ENCODE measurements around the gene PANK2.

The PANK2 gene

DNA sequence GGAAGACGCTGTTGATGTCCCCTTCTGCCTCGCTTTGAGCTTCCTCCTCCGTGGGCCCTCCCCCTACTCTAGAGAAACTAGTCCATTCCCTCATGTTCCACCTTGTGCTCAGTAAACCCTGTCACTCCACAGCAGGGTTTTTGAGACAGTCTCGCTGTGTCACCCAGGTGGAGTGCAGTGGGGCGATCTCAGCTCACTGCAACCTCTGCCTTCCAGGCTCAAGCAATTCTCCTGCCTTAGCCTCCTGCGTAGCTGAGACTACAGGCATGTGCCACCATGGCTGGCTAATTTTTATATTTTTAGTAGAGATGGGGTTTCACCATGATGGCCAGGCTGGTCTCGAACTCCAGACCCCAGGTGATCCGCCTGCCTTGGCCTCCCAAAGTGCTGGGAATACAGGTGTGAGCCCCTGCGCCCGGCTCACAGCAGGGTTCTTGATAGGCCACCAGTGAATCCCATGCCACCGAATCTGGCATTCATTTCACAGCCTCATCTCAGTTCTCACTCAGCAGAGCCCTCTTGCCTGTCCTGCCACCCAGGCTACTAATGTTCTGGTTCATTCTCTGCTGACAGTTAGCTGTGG, 36.0 kb downstream of the PANK2 start:
- Mint-ChIP-seq H3K36me3 (peaks cover 99% of the 10 kb centered on the region), H3K27ac (peak overlapping the region; percentile 91), H3K4me1 (peaks cover 74% of the 10 kb centered on the region), H3K9me3 (no peaks in the 10 kb centered on the region), H3K4me3 (no peak overlapping the region)
- ATAC-seq: no peak
- no peak for DNase-seq (ENCODE audit: low spot score in 2 of 2)

DNA sequence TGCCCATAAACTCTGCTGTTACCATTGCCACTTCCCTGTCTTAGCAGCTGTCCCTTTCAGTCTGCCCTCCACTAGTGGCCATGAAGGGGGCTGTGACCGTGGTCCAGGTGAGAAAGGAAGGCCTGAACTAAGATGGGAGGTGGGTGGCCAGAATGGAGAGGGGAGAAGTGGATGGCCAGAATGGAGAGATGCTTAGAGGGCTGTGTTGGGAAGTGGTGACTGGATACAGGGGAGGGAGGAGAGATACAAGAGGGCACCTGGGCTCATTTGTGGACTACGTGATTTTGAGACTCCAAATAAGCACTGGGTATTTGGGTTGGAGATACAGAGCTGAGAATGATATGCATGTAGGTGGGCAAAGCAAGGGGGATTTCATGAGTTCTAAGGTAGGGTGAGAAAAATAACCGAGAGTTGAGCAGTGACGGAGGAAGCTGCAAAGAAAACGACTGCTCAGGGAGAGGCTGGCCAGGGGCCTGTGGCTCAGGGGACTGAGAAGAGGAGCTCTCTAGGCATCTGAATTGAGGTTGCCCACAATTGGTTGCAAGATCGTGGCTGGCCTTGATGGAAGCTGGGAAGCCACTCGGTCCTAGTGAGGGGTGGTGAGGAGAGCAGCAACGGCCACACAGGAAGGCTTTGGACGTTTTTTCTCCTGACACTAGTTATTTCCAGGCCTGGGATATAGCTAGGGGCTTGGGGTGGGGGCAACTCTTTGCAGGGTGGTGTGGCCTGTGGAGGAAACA, 36.9 kb downstream of the PANK2 start:
- ATAC-seq (no peak), DNase-seq (ENCODE audit: low spot score in 2 of 2) (no peak)
- peaks cover 76% of the 10 kb centered on the region for H3K4me1 Mint-ChIP-seq

DNA sequence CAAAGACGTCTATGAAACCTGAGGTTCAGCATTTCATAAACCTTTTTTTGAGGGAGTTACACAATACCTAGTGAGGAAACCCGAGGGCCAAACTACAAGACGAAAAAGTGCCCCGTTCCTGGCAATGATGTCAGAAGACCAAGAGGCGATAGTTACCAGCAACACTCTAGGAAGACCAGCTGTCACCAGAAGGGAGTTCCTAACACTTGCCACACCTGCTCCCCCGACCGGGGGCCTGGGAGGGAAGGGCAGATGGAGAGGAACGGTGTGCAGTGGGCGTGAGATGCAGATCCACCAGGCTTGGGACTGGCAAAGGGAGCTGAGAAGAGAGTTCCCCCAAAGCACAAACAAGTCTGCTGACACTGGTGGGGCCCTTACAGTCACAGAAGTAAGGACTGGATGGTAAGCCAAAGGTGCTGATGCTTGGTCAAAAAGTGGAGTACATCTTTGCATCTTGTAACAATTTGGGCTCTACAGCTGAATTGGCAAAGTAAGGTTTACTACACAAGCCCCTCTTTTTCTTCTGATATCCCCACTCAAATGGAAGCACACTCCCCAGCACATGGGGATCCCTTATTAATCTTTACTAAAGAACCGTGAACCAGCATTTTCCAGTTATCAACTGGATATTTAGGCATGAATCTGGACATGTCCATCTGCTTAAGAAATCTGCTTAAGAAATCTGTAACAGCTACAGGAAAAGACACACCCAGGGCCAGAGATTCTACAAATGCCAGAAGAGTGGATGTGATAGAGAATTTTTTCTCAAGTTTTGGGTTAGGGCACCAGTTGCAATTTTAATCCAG, 38.5 kb downstream of the PANK2 start:
- Mint-ChIP-seq H3K4me1 (peaks cover 72% of the 10 kb centered on the region), H3K27ac (peak overlapping the region; percentile 91), H3K9me3 (no peaks in the 10 kb centered on the region), H3K36me3 (peaks cover 89% of the 10 kb centered on the region), H3K4me3 (no peak overlapping the region)
- no peak for DNase-seq (ENCODE audit: low spot score in 2 of 2)
- ATAC-seq: no peak

More for the DNA sequence above, 36.9 kb downstream of the PANK2 start:
- H3K9me3 Mint-ChIP-seq: no peaks in the 10 kb centered on the region
- no peak overlapping the region for H3K4me3 Mint-ChIP-seq
- peaks cover 99% of the 10 kb centered on the region for H3K36me3 Mint-ChIP-seq
- H3K27ac Mint-ChIP-seq: peak overlapping the region; percentile 91

DNA sequence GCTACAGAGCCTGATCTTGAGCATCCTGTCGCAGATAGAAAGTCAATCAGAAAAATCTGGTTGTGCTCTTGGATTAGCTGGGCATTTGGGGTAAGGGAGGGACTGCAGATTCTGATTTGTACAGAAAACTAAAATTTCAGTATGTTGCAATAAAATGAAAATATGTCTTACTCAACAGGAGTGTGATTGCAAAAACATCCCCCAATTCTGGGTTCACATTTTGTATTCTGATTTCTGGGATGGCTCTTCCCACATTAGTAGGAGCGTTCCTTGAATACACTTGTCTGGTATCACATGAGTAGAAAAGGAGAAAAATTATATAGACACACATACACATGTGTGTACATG, 40.5 kb downstream of the PANK2 start:
- DNase-seq (ENCODE audit: low spot score in 2 of 2): no peak
- peaks cover 81% of the 10 kb centered on the region for H3K36me3 Mint-ChIP-seq
- no peak overlapping the region for H3K4me3 Mint-ChIP-seq
- H3K9me3 Mint-ChIP-seq: no peaks in the 10 kb centered on the region
- peaks cover 64% of the 10 kb centered on the region for H3K4me1 Mint-ChIP-seq
- no peak for ATAC-seq
- H3K27ac Mint-ChIP-seq: peak overlapping the region; percentile 87

DNA sequence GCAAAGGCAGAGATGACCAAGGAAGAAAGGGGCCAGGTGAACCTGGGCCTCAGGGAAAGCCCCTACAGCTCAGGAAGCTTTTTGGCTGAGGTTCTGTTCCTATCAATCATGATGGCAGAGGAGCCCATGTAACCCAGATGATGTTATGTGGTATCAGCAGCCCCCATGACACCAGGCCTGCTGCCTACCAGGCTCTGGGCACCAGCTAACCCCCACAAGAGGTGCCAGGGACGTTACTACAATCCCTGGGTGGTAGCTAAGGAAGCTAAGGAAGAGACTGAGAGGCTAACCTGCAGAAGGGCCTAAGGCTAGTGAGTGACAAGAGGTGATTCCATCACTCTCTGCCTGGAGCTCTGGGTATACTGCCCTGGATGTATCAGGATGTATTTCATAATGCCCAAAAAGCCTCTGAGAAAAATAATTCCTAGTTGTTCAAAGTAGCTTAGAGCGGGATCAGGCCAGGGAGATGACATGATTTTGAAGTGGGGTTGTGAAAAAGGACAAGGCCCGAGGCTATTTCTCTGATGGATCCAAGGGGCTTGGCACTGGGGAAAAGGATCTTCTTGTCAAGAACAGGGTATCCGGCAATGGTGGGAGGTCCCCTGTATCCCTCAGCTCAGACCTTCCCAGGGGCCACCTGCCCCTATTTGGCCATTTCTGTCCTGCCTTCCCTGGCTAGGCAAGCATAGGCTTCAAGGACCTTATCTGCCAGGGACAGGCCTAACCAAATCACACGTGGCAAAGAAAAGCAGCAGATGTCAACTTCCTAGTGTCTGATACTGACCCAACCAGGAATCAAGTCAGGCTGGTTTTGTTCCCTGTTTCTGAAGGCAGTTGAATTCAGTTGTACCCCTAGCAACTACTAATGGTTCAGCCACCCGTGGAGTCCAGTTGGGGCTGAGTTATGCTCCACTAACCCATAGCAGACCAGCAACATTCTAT, 41.3 kb downstream of the PANK2 start:
- ATAC-seq (peak; percentile 29), DNase-seq (ENCODE audit: low spot score in 2 of 2) (no peak)
- peaks cover 76% of the 10 kb centered on the region for H3K36me3 Mint-ChIP-seq
- peak overlapping the region; percentile 87 for H3K27ac Mint-ChIP-seq
- no peaks in the 10 kb centered on the region for H3K9me3 Mint-ChIP-seq
- H3K4me1 Mint-ChIP-seq: peaks cover 56% of the 10 kb centered on the region
- H3K4me3 Mint-ChIP-seq: no peak overlapping the region

DNA sequence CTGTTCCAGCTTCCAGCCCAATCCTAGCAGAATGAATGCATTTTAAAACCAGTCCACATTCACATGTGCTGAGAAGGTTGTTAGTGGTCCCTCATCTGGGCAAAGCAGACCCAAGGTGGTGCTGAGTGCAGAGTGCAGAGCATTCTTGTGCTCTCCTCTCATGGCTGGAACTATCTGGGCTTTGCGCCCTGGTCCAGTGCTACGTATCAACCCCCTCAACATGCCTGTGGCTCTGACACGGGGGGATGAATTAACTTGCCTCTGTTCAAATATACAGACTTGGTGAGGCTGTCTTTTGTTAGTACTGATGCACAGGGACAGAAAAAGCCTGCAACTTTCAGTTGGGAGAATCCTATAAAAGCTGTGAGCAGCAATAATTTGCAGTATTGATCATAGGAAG, 42.5 kb downstream of the PANK2 start:
- H3K4me3 Mint-ChIP-seq: no peak overlapping the region
- H3K27ac Mint-ChIP-seq: peak overlapping the region; percentile 87
- H3K36me3 Mint-ChIP-seq: peaks cover 65% of the 10 kb centered on the region
- DNase-seq (ENCODE audit: low spot score in 2 of 2) (no peak), ATAC-seq (no peak)
- H3K9me3 Mint-ChIP-seq: no peaks in the 10 kb centered on the region
- peaks cover 48% of the 10 kb centered on the region for H3K4me1 Mint-ChIP-seq

DNA sequence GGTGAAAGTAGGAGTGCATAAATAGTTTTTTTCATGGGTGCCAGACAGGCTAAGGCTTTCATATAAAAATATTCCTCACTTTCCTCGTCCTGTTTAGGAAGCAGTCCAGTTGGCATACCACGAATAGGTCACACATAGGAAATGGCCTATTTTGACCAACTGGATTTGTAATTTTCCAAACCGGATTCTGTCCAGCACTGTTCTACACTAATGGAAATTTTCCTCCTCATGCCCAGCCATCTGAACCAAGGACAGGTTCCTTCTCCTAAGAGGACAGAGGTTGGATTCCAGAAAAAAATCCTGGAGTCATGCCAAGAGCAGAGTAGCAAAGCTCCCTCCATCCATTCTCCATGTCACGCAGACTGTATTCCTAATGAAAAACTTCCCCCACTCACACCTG, 43.1 kb downstream of the PANK2 start:
- no peaks in the 10 kb centered on the region for H3K9me3 Mint-ChIP-seq
- H3K36me3 Mint-ChIP-seq: peaks cover 58% of the 10 kb centered on the region
- ATAC-seq (no peak), DNase-seq (ENCODE audit: low spot score in 2 of 2) (no peak)
- H3K4me3 Mint-ChIP-seq: peak overlapping the region; percentile 13
- H3K27ac Mint-ChIP-seq: peak overlapping the region; percentile 87
- H3K4me1 Mint-ChIP-seq: peaks cover 41% of the 10 kb centered on the region

DNA sequence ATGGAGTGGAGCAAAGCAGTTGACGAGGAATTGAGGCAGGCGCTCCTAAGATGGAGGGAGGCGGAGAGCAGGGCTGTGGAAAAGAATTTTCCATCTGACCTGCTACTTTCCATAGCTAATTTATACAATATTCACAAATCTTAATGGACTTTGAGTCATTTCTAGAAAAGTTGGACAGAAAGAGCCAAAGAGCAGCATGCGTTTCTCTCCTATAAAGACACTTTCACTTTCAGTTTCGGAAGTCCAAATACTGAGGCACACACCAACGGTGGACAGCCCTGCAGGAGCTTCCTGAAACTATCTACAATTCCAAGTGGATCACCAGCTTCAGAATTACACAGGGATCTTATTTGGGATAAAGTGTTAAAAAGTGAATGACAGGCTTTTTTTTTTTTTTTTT, 43.5 kb downstream of the PANK2 start:
- Mint-ChIP-seq H3K36me3 (peaks cover 54% of the 10 kb centered on the region), H3K27ac (peak overlapping the region; percentile 87), H3K9me3 (no peaks in the 10 kb centered on the region), H3K4me1 (peaks cover 37% of the 10 kb centered on the region), H3K4me3 (peak overlapping the region; percentile 13)
- no peak for DNase-seq (ENCODE audit: low spot score in 2 of 2)
- ATAC-seq: no peak

DNA sequence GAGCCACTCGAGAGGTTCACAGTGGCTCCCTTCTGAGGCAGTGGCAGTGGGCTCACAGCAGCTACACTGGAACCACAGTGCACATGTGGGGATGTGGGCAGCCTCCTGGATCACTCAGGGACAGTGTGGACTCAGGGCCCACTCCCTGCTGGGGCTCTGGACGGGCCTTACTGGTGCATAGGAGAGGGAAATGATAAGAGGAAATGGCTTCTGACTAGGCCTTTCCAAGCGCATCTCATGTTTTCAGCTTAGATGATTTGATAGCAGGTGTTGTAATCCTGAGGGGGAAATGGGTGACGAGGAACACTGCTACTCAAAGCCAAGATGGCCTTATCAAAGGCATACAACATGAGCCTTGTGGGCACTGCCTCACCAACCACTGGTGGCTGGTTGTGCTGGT, 44.0 kb downstream of the PANK2 start:
- peaks cover 32% of the 10 kb centered on the region for H3K4me1 Mint-ChIP-seq
- ATAC-seq (no peak), DNase-seq (ENCODE audit: low spot score in 2 of 2) (no peak)
- no peak overlapping the region for H3K4me3 Mint-ChIP-seq
- peak overlapping the region; percentile 87 for H3K27ac Mint-ChIP-seq
- H3K36me3 Mint-ChIP-seq: peaks cover 49% of the 10 kb centered on the region
- no peaks in the 10 kb centered on the region for H3K9me3 Mint-ChIP-seq

DNA sequence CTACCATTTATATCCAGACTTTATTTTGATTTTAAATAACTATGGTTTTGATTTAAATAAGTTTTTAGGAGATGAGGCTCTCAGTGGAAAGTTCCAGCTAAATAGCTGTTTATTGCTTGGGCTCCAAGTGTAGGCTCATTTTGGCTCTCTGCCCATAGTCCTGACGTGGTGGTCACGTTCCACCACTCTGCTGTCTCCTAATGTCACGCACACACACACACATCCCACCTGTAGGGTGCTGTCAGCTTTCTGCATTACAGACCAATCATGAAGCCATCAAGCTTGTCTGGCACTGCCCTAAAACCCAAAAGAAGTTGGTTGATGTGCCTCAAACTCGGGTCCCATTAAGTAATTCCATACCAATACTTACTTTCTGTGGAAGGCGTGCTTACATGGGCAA, 45.4 kb downstream of the PANK2 start:
- Mint-ChIP-seq H3K36me3 (peaks cover 44% of the 10 kb centered on the region), H3K4me1 (peaks cover 25% of the 10 kb centered on the region), H3K4me3 (no peak overlapping the region), H3K27ac (peak overlapping the region; percentile 24), H3K9me3 (no peaks in the 10 kb centered on the region)
- ATAC-seq: no peak
- DNase-seq (ENCODE audit: low spot score in 2 of 2): no peak

DNA sequence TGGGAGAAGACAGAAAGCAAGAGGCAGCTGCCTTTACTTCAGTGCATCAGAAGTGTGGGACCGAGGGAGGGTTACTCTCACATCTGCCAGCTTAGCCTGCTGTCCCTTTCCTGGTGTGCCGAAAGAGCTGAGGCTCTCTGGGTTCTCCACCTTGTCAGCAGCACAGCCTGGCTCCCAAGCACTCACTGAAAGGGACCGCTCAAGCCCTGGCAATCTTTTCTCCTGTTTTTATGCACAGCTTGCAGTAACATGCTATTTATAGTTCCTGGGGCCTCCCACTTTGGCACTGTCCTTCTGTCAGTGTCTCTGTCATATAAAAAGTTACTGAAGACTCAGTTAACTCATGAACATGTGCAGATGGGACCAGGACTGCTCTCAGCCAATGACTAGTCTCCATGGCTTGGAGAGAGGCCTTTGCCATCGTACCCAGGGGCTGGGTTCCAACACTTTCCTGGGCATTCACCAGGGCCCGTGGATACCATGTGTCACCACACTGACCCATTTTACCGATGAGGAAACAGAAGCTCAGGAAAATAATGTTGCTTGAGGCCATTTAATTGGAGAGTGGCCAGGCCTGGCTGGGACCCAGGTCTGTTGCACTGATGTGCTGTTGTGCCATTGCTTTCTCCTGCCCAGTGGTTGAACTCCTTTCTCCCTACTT, 46.2 kb downstream of the PANK2 start:
- no peak overlapping the region for H3K4me3 Mint-ChIP-seq
- ATAC-seq: no peak
- H3K4me1 Mint-ChIP-seq: peaks cover 17% of the 10 kb centered on the region
- no peak overlapping the region for H3K27ac Mint-ChIP-seq
- no peaks in the 10 kb centered on the region for H3K9me3 Mint-ChIP-seq
- no peak for DNase-seq (ENCODE audit: low spot score in 2 of 2)
- H3K36me3 Mint-ChIP-seq: peaks cover 44% of the 10 kb centered on the region

DNA sequence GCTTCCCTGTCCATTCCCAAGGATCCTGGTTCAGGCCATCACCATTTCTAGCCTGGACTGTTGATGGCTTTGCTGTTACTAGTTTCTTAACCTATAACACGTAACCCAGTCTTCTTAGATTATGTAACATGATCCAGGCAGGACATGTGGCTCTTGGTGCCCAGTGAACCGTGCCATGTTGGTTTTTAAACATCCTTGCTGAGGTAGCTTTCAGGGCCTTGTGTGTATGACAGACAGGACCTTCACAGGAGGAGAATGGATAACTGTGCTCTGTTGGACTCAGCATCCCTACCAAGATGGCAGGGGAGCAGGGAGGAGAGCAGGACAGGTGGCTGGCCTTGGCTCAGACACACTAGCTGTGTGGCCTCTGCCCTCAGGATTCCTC, 46.8 kb downstream of the PANK2 start:
- DNase-seq (ENCODE audit: low spot score in 2 of 2) (no peak), ATAC-seq (no peak)
- H3K9me3 Mint-ChIP-seq: no peaks in the 10 kb centered on the region
- no peak overlapping the region for H3K4me3 Mint-ChIP-seq
- peaks cover 44% of the 10 kb centered on the region for H3K36me3 Mint-ChIP-seq
- no peak overlapping the region for H3K27ac Mint-ChIP-seq
- peaks cover 17% of the 10 kb centered on the region for H3K4me1 Mint-ChIP-seq

DNA sequence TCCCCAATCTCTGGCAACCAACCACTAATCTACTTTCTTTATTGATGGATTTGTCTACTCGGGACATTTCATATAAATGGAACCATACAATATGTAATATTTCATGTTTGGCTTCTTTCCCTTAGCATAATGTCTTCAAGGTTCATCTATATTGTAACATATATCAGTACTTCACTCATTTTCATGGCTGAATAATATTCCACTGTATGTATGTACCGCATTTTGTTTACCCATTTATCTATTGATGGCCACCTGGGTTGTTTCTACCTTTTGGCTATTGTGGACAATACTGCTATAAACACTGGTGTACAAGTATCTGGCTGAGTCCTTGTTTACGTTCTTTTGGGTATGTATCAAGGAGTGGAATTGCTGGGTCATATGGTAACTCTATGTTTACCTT, 48.4 kb downstream of the PANK2 start:
- no peak for ATAC-seq
- Mint-ChIP-seq H3K4me3 (no peak overlapping the region), H3K9me3 (no peaks in the 10 kb centered on the region), H3K27ac (no peak overlapping the region), H3K4me1 (peaks cover 13% of the 10 kb centered on the region), H3K36me3 (peaks cover 53% of the 10 kb centered on the region)
- DNase-seq (ENCODE audit: low spot score in 2 of 2): no peak

DNA sequence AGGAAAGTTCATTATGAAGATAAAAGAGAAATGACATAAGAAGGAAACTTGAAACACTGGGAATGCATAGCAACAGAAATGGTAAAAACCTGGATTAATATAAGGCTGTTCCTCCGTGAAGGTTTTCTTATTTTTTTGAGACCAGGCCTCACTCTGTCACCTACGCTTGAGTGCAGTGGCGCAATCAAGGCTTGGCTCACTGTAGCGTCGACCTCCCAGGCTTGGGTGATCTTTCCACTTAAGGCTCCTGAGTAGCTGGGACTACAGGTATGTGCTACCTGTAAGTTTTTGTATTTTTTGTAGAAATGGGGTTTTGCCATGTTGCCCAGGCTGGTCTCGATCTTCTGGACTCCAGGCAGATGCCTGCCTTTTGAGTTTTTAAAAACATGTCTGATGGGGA, 51.7 kb downstream of the PANK2 start:
- no peak for ATAC-seq
- H3K9me3 Mint-ChIP-seq: no peaks in the 10 kb centered on the region
- H3K4me1 Mint-ChIP-seq: no peaks in the 10 kb centered on the region
- no peak overlapping the region for H3K27ac Mint-ChIP-seq
- peaks cover 47% of the 10 kb centered on the region for H3K36me3 Mint-ChIP-seq
- no peak for DNase-seq (ENCODE audit: low spot score in 2 of 2)
- no peak overlapping the region for H3K4me3 Mint-ChIP-seq
